SKM-1 (cell line): ENCODE results near the gene IST1.

Experiments used
- DNase-seq: peaks from one replicate; lab custom pipeline; 2025; ENCODE audit not compliant: unreplicated experiment; lab: John Stamatoyannopoulos, UW

Gene IST1

DNA sequence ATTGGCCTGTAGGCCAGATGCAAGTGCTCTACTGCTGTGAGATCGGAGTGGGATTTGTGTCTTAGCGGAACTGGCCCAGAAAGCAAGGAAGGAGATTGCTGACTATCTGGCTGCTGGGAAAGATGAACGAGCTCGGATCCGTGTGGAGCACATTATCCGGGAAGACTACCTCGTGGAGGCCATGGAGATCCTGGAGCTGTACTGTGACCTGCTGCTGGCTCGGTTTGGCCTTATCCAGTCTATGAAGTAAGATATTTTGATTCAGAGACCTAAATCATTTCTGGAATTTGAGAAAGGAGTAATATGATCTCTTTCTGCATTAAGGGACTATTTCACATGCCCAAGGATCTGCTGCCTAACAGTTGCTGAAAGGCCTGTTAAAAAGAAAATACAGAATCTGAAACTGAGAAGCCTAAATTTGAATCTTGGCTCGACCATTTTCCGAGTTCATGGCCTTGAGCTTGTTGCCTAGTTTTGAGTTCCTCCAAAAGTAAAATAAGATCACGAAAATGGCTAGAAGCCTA is 21.1 kb downstream of the IST1 start:
- DNase-seq, result no peak

DNA sequence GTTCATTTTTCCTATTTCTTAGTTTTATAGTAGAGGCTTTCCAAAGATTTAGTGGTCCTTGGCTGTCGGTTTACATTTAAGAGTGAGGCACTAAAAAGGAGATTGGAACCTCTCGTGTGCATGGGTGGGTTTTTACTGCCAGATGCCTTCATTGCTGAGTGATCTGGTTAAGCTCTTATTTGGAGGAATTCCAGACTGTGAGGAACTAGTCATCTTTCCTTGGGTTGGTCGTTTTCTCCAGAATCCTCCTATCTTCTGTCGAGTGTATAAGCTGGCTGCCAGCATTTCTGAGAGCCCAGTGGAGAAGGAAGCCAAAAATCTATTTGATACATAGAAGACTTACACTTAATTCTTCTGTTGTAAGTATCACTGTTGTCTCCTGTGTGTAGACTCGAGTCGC is 22.6 kb downstream of the IST1 start:
- DNase-seq, result no peak

DNA sequence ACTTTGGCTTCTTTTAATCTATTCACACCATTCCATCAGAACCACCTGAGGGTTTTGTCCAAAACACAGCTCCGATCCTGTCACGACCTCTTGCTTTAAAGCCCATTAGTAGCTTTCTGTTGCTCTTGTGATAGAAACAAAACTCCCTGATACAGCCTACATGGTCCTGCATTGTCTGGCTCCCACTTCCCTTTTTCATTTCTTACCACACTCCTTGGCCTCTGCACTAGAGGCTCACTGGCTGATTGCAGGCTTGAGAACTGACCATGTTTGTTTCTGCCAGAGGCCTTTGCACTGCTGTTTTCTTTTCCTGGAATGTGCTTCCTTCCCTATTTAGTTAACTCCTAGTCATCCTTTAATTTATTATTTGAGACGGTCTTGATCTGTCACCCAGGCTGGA is 23.7 kb downstream of the IST1 start:
- DNase-seq, result peak; percentile 94

DNA sequence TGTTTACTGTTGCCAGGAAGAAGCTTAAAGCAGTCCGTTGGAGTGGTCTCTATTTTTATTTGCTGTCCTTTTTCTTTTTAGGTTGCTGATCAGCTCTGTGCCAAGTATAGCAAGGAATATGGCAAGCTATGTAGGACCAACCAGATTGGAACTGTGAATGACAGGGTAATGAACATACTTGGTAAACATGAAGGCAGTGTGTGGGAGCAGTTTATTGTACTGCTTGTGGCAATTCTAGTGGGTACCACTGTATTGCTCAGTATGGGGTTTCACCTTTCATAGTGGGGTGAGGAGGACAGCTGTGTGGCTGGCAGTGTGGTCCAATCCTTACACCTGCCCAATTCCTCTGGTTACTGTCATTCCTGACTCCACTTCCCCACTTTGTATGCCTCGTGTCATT is 25.3 kb downstream of the IST1 start:
- no peak for DNase-seq

DNA sequence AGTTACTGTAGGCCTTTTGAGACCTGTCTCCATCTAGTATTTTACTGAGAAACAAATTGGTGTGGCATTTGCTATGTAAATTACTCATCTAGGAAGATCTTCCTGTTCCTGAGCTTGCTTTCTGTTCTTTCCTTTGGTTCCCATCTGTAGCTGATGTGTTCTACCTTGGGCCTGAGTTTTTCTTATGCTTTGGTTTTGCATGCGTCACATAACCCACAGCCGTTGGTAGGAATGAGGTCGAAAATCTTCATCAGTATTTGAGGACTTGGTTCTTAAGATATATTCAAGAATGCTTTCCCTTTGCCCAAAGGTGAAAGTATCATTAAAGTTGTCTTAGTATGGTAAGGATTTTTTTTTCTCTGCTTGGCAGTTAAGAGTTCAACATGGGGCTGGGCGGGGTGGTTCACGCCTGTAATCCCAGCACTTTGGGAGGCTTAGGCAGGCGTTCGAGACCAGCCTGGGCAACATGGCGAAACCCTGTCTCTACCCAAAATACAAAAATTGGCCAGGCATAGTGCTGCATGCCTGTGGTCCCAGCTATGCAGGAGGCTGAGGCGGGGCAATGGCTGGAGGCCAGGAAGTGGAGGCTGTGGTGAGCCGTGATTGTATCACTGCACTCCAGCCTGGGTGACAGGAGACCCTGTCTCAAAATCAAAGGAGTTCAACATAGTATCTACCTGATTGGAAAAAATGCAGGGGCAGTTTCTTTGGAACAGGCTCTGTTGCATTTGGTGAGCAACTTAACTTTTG is 28.8 kb downstream of the IST1 start:
- DNase-seq, result no peak

DNA sequence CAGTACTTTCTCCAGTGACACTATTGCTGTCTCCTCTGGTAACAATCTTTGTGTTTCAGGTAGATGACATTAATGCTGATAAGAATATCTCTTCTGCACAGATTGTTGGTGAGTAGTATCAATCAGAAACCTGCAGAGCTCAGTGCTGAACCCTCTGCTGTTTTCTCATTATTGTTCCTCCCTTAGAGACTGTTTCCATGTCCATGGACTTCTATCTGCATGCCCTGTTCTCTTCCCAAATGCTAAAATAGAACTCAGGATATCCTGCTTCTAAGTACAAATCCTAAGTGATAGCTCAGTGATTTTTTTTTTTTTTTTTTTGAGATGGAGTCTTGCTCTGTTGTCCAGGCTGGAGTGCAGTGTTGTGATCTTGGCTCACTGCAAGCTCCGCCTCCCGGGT is 29.4 kb downstream of the IST1 start:
- DNase-seq, result no peak

DNA sequence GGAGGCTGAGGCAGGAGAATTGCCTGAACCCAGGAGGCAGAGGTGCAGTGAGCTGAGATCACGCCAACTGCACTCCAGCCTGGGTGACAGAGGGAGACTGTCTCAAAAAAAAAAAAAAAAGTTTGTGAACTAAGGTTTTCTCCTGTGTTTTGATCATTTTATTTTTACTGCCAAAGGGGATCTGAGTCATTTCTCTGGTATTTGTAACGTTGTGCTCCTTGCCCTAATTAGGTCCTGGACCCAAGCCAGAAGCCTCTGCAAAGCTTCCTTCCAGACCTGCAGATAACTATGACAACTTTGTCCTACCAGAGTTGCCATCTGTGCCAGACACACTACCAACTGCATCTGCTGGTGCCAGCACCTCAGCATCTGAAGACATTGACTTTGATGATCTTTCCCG is 32.1 kb downstream of the IST1 start:
- DNase-seq, result no peak

DNA sequence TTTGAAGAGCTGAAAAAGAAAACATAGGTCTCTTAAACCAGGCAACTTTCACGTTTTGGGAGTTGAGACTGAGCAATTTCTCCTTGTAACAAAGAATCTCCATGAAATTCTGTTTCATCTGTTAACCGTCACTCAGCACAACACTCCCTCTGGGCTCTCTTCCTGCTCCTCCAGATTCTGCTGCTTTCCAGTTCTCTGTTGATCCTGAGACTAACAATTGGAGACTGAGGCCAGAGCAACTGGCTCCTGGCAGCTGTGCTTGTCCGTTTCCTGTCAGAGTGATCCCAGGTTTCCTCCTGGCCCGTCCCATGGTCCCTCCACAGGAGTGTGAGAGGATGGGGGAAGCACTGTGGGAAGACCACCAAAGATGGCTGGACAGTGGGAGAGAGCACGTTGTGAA is 32.5 kb downstream of the IST1 start:
- no peak for DNase-seq

DNA sequence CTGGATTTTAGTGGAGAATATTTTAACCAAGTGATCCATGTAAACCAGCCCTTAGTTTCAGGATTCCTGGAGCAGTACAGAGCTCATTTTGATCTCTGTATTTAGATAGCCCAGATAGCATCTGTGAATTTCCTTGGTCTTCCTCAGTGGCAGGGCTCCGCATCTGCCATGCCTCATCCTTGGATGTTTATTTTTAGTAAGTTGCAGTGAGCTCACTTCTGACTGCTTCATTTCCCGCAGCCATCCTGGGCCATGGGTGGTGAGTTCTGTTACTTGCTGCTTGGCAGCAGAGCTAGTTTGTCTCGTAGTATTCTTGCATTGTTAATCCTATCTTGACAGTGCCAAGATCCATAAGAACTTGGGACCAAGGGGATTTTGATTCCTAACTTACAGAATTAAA is 33.7 kb downstream of the IST1 start:
- DNase-seq, result no peak

DNA sequence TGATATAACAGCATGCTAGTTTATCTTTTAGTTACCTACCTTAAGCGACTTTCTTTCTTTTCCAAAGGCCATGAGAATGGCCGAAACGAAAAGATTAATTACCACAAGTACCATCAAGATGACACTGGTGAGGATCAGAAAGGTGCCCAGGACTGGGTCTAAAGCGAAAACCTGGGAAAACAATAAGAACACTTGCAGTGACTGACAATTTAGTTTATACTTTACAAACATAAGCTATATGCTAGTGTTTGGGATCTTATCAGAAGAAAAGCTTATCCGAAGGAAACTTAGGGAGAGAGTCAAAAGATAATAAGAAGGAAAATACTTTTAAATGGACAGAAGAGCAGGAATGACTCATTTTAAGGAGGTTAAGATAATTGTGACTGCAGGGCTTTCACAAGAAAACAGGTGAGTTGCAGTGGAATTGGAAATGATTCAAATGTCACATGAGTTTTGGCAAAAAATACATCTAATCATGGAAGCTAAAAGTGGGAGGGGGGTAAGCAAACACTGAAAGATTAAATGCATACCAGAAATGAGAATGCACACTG is 34.8 kb downstream of the IST1 start:
- DNase-seq, result no peak

DNA sequence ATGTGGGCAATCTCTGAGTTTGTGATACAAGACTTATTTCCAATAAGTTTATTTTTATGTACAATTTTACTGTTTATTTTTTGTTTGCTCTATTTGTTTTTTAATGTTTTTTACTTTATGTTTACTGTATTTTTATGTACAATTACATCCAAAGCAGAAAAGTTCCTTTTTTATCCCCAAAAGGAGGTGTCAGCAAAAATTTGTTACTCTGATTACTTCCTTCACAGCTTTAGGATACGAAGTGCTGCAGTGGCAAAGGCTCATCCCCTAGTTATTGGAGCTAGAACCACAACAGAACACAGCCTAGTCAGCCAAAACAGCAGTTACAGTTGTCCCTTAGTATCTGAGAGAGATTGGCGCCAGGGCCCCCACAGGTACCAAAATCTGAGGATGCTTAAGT is 35.7 kb downstream of the IST1 start:
- DNase-seq, result no peak

DNA sequence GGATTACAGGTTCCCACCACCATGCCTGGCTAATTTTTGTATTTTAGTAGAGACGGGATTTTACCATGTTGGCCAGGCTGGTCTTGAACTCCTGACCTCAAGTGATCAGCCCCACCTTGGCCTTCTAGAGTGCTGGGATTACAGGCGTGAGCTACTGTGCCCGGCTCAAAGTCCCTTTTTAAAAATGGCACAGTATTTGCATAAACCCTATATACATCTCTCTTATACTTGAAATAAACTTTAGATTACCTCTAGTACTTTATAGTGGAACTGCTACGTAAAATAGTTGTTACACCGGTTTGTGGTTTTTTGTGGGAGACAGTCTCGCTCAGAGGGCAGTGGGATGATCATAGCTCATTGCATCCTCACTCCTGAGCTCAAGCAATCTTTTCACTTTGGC is 36.3 kb downstream of the IST1 start:
- no peak for DNase-seq

DNA sequence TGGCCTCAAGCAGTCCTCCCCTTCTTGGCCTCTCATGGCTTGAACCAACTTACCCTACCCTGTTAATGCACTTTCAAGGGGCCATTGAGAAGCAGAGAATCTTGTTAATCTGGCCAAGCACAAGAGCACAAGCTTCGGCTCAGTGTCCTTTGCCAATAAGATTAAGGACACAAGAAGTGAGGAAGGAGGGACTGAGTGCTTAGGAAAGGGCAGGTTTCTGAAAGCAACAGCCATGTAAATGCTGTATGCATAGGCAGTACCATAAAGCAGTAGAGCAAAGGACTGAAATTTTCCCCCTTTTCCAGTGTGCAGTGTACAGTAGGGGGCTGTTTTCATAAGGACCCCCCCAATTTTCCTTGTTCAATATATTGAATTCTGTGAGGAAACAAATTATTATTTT is 37.7 kb downstream of the IST1 start:
- no peak for DNase-seq

DNA sequence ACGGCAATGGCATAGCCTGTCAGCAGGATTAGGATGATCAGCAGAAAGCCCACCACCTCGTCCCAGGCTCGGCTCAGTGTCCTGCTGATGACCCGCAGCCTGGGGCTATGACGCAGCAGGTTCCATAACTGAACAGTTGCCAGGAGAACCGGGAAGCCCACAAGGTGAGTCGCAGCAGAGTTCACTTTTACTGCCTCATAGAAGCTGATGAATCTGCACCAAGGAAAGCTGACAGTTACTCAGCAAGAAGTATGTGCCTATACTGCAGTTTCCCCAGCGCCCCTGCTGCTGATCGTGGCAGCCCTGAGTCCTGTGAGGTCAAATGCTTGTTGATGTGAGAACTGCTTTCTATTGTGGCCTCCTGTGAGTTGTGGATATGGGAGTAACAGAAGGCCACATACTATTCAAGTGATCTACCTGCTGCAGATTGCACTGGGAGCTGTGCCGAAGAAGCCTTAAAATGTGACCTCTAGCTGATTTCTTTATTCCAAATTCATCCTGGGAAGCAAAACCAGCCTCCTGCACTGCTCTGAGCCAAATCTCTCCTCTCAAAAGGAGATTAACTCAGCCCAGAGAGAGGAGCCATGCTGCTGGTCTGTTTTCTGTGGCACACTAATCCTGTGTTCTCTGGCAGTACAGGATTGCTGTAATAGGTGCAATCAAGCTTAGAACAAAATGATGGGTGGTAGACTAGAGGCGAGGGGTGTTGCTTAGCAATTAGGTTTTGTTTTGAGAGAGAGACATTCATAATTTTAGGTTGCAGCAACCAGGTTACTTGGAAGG is 38.8 kb downstream of the IST1 start:
- no peak for DNase-seq

DNA sequence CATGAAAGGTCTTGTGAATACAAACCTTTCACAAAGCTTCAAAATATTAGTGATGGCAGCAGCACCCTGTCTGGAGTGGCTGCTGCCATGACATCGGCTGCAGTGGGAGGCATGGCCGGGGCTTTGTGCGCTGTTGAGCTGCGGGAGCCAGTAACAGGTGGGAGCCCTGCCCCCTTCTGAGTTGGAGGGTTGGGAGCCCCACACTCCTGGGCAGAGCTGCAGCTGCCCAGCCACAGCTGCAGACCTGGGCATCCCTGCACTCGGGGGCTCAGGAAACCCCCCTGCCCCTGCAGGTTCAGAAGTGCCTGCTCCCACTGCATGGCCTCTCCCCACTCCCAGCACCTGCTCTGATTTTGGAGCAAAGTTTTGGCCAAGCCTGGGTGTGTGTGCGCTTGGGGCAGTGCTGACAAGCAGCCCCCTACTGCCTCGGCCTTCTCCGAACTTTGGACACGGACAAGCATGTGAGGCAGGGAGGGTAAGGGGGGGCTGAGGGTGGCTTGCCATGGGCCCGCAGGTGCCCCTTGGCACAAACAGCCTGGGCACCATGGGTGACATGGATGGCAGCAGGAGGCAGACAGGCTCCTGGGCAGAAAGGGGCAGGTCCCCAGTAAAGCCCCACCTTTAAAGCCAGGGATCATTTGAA is 42.7 kb downstream of the IST1 start:
- DNase-seq, result no peak

DNA sequence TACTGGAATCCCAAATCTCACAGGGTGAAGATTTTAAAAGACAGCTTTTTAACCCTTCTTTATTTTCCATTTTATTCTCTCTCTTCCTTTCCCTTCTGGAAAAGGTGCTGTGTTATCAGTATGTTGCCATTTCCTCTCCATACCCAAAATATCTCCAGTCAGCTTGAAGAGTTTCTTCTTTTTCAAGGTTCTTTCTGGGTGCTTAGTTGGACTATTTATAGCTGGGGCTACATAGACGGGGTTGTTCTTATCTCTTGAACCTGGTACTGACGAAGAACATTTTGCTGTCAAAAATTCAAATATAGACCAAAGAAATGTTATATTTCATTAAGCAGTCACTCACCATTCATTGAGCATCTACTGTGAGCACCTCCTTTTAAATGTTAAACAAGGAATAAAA is 48.6 kb downstream of the IST1 start:
- DNase-seq, result no peak

DNA sequence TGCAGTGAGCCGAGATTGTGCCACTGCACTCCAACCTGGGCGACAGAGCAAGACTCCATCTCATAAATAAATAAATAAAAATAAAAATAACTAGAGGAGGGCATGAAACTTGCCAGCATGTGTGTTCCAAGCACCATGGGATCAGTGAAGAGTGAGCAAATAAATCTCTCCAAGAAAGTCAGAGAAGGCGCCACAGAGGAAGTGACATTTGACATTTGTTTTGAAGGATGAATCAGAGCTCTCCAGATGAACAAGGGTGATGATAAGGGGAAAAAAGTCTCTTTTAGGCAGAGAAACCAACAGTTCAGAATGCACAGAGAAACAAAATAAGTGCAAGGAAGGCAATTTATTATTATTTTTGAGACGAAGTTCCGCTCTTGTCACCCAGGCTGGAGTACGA is 50.3 kb downstream of the IST1 start:
- DNase-seq, result no peak

DNA sequence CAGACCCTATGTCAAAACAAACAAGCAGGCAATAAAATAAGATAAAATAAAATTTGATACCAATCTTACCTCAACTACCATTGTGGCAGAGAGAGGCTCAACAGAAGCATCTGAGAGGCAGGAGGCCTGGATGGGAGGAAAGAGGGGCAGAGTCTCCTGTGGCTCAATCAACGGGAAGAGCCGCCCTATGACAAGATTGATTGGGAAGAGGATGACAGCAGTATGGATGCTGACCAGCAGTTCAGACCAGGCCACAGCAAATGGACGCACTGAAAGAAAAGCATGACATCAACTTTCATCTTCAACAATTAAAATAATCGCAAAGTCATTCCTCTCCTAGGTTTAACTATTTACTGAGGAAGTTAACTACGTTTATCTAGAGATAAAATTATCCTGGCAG is 57.5 kb downstream of the IST1 start:
- DNase-seq, result no peak

DNA sequence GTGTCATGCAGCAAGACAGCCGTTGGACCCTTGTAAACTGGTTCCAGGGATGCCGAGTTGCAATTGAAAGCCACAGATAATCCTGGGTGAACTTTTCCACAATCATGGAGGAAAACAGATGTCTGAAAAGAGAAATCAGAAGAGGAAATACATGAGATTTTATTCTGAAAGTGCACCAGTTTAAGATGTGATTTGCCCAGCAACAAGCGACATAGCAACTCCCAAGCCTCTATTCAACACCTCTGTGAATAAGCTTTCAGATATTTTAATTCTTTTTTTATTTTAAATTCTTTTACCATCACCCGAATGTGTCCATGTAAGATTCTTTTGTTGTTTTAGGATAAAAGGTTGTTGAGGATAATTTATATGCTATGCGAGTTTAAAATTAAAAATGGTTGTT is 58.8 kb downstream of the IST1 start:
- DNase-seq, result no peak

DNA sequence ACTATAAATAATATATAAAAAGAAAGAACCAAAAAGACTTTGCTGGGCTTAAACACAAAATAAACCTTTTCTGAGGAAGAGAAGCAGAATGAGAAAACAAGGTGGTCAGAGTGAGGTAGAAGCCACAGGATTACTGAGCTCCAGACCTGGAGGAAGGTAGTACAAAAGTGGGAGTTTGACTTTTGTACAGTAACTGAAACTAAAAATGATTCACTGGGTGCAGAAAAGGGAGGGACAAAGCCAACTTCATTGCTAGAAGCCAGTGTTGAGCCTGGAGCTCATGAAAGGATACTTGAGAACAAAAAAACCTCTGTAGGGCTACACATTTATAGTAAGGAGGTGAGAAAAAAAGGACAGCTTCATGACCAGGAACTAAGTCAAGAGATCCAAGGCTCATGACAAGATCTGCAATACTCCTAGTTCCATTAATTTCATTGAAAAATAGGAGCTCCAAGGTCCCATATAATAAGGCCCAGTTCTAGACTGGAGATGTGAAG is 59.4 kb downstream of the IST1 start:
- no peak for DNase-seq

DNA sequence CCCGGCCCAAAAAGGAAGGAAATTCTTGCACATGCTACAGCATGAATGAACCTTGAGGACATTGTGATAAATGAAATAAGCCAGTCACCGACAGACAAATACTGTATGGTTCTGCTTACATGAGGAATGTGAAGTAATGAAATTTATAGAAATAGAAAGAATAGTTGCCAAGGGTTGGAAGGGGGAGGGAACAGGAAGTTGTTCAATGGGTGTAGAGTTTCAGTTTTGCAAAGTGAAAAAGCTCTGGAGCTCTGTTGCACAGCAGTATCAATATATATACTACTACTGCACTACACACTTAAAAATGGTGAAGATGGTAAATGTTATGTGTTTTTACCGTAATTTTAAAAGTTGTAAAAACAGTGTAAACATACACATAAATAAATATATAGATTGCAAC is 61.2 kb downstream of the IST1 start:
- no peak for DNase-seq
